ENCODE data around the gene MAP2K6.

DNA sequence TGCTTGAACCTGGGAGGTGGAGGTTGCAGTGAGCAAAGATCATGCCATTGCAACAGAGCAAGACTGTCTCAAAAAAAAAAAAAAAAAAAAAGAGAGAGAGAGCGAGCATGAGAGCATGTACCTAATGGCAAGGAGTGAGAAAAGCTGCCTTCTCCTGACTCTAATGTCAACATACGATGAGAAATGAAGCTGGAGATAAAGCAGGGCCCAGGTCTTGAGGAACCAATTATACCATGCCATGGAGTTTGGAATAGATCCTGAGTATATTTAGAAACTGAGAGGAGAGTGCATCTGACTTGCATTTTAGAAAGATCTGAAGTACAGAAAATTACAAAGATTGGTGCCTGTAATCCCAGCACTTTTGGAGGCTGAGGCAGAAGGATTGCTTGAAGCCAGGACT lies 3.8 kb upstream of the MAP2K6 start:
- TF ChIP-seq, protein P1, sequence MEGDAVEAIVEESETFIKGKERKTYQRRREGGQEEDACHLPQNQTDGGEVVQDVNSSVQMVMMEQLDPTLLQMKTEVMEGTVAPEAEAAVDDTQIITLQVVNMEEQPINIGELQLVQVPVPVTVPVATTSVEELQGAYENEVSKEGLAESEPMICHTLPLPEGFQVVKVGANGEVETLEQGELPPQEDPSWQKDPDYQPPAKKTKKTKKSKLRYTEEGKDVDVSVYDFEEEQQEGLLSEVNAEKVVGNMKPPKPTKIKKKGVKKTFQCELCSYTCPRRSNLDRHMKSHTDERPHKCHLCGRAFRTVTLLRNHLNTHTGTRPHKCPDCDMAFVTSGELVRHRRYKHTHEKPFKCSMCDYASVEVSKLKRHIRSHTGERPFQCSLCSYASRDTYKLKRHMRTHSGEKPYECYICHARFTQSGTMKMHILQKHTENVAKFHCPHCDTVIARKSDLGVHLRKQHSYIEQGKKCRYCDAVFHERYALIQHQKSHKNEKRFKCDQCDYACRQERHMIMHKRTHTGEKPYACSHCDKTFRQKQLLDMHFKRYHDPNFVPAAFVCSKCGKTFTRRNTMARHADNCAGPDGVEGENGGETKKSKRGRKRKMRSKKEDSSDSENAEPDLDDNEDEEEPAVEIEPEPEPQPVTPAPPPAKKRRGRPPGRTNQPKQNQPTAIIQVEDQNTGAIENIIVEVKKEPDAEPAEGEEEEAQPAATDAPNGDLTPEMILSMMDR (IDR thresholded peaks at IDR 0.05), result no peak
- no peak for TF ChIP-seq POLR2A (IDR thresholded peaks at IDR 0.05)
